Measurements from ENCODE around the gene ADNP2.

- no peak for TF ChIP-seq CTCF (IDR thresholded peaks at IDR 0.05)
- TF ChIP-seq POLR2AphosphoS5 (IDR thresholded peaks at IDR 0.05): no peak
- TF ChIP-seq POLR2A (IDR thresholded peaks at IDR 0.05): no peak
These were observed 20.2 kb upstream of the ADNP2 start for GRCh38 chr18:80088823-80089222.
